Fibroblast of skin of right quadriceps (primary cell): ENCODE results near the gene CORO2B.

Source experiments
- DNase-seq: peaks from one replicate; pipeline ENCODE4 v3.0.0-alpha.2; 2013

The CORO2B gene

DNA sequence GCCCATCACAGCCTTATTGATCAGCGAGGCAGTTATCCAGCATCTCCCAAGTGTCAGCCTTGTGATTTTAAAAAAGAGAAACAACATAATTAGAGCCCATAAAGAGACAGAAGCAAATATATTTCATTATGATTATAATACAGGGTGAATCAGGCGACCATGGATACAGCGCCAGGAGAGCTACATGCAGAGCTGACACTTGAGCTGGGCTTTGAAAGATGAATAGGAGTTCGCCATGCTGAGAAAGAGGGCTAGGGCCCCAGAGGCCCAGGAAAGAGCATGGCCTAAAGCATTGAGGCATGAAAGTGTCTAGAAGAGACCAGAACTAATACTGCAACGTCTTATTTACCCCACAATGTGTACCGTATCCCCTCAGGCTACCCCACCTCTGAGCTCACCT, 4.2 kb upstream of the CORO2B start:
- no peak for DNase-seq

- DNase-seq = no peak
Measured at GRCh38 chr15:68576235-68576892, 2.4 kb upstream of the CORO2B start.

GRCh38 chr15:68578175-68578979, 416 bp upstream of the CORO2B start:
- DNase-seq = peak; percentile 54

- DNase-seq = no peak
Measured at GRCh38 chr15:68580026-68580882, 1.5 kb downstream of the CORO2B start.

DNA sequence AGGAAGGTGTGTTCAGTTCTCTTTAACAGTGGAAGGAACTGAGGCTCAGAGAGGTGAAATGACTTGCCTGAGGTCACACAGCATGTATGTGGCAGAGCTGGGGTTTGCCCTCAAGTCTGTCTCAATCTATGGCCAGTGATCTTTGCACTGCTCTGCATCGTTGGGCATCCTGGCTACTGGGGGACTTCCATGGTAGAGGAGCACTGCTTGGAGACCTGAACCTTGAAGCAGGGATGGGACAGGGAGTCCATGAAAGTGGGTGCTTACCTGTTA, 2.0 kb downstream of the CORO2B start:
- no peak for DNase-seq

DNA sequence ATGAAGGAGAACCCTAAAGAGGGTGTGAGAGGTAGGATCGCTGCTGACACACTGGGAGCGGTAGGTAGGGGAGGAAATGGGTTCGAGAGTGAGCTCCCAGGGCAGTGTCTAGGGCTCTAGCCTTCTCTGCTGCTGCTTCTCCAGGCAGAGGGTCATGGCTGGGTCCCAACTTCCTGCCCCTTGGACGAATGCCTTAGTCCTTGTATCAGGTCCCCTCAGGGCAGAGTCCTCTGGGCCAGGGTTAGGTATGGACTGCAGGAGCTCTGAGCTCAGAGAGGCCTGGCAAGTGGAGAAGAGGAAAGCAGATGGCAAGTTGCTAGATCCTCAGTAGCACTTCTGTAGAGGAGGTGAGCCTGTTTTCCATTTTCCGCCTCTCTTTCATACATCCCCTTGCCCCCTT, 2.9 kb downstream of the CORO2B start:
- no peak for DNase-seq

- no peak for DNase-seq
Measured at GRCh38 chr15:68582236-68582635, 3.4 kb downstream of the CORO2B start.

- no peak for DNase-seq
Measured at GRCh38 chr15:68582864-68583263, 4.1 kb downstream of the CORO2B start.

DNA sequence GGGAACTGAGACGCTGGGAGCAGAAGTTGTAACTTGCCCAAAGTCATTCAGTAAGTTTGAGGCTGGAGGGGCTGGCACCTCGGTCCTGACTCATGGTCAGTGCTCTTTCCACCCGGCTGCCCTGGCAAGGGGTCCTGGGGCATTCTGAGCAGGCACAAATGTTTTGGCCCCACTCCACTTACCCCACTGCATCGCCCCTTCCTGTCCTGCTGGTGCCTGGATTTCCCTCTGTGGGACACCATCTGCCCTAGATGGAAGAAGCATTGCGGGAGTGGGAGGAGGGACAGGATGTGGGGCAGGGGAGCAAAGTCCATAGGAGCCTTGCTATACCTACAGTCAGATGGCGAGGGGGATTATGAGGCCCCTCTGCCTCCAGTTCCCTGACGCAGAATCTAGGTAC, 4.5 kb downstream of the CORO2B start:
- no peak for DNase-seq

DNA sequence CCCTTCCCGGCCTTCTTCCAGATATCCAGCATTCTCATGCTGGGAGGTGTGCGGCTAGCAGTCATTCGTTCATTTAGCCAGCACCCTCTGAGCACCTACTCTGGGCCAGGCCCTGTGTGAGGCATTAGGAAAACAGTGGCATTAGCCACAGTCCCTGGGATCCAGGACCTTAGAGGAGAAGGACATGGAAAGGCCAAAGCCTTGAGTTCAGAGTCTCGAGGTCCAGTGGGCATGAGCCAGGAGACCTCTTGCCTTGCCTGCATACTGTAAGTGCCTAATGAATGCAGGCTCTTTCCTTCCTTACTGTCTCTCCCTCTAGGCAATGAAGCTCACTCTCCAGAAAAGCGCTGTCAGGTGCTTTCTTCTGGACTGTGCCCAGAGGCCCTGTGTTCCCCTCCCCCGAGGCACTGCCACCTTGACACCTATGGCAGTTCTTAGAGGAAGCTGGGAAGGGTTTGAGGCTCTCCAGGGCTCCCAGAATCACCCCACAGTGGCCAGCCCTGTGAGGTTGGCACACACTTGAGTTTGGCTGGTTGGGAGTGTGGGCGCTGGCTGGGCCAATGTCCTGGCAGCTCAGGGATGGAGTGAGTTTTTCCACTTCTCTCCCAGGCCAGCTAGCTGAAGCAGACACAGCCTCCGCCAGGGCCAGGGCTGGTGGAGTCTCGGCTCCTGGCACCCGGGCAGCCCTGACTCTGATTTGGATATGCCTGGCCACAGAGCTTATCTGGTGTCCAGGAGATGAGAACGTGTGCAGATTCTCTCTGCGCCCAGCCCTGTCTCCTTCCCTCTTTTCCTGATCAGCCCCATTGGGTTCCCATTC, 5.4 kb downstream of the CORO2B start:
- no peak for DNase-seq

DNA sequence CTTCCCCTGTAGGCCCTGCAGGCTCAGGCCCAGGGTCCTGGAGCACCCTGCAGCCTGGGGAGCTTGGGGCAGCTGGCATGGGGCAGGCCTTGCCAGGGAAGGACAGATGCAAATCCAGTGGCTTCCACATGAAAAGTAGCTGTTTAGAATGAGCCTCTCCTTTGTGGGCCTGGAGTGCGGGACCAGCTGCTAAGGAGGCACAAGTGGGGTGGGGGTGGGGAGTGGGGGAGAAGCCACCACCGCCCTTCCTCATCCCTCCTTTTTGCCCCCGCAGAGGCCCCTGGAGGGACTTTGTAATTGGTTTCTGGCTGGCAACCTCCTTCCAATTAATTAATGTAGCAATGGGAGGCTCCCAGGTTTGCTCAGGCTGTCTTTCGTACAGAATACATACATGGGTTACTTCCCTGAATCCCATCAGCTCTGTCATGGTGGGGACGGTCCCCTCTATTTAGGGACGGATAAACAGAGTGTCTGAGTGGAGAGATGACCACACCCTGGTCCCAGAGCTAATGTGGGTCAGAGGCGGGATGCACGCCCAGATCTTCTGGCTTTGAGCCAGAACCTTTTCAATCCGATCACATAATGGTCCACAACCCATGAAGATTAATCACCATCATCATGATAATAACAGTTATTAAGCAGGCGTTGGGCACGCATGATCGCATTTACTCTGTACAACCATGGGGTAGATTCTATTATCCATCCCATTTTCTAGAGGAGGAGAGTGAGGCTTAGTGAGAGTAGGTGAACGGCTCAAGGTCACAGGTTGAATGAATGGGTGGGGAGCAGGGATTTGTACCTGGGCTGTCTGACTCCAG, 6.2 kb downstream of the CORO2B start:
- DNase-seq = no peak

- DNase-seq = no peak
Measured at GRCh38 chr15:68585574-68586273, 6.9 kb downstream of the CORO2B start.

GRCh38 chr15:68586274-68586961, 7.6 kb downstream of the CORO2B start:
- DNase-seq = peak; percentile 83

DNA sequence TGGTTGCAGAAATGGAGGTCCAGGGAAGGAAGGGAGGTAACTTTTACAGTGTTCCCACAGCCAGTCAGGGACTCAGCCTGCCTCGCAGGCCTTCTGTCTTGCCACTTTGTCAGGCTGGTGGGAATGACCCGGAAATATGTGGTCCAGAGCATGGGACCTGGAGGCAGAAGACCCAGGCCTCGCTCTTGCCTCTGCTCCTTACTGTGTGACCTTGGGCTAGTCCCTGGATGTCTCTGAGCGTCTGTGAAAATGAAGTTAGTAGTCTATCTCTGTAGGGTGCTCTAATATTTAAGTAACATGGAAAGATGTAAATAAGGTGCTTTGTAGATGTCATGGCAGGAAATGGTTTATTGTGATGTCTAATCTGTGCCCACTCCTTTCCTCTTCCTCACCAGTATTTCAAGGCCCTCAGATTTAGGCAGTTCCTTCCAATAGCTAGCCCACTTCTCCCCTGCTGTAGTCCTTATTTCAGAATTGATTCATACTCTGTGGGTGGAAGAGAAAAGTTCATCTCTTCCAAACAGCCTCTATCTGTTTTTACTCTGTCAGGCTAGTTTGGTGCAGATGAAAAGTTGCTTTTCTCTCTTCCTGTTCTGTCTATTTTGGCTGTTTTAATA, 9.1 kb downstream of the CORO2B start:
- no peak for DNase-seq

DNA sequence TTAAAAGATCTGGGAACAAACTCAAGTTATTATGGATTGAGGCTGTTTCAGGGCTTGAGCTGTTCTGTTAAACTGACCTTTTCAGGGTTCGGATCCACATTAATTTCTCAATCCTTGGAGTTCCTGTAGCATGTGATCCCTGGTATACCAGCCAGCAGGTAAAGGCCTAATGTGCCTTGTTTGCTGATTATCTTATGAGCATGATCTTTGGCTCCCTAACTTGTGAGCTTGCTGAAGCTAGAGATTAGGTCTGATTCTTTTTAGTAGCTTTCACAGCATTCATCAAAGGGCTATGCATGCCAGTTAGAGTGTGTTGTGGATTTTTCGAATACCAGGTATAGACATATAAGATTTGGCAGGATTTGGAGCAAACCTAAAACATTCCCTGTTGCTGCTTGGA, 10.3 kb downstream of the CORO2B start:
- DNase-seq = no peak

- no peak for DNase-seq
Measured at GRCh38 chr15:68589783-68590710, 11.3 kb downstream of the CORO2B start.

- DNase-seq = no peak
Measured at GRCh38 chr15:68590721-68591389, 12.1 kb downstream of the CORO2B start.

DNA sequence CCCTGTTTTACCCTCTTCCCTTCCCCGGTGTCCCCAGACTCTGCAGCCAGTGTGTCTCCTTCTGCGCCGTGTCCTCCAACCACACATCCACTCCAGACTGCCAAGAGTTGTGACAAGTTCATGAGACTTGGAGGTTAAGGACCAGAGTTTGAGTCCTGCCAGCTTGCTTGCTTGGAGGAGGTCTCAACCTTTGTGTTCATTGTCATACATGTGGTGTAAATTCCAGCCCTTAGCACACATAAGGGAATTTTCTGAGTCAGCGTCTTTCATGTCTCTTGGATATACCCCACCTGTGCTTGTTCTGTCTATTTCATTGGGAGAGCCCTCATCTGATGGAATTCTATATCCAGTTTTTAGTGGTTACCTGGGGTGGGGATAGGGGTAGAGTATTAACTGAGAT, 13.3 kb downstream of the CORO2B start:
- no peak for DNase-seq

DNA sequence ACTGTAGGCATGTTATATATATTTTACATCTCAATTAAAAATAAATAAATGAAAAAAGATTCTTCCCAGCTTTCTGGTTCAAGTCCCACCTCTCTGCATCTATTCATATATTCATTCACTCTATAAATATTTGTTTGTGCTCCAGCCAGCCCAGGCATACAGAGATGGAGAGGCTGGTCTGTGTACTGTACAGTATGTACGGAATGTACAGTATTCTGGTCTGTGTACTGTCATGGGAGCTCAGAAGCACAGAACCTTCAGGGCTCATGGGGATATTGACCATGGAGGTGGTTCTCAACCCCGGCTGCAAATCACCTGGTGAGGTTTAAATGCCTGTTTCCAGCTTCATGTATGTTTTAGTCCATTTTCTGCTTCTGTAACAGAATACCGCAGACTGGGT, 13.8 kb downstream of the CORO2B start:
- no peak for DNase-seq
